Left lung (tissue), 10 donors: ENCODE measurements around the gene ULK4. TPM values are rescaled to one million over a fixed set of nuclear protein-coding genes. Genes with fewer than 3 reads are reported as not detected.
"Not testable (repeated sequence)": the region's sequence is repeated elsewhere in the genome, so short reads cannot be mapped to it uniquely, and the experiment has no call there.

Experiments
- ATAC-seq: fragments of 200-7000 bp; cut with Tn5 transposase; one replicate; pipeline ENCODE4 v1.9.1; 2020; ENCODE audit warnings: moderate library complexity
- DNase-seq, 4 donors: peaks; one replicate each; pipeline ENCODE4 v3.0.0-alpha.2; 2013 to 2020
- H3K27ac ChIP-seq, 2 donors: fragments of 200-600 bp; sonication (generic) in 1 of 2; one replicate each; pipeline versions ENCODE4 v1.5.0 to v1.8.0; 2020 to 2021
- H3K27me3 ChIP-seq, 2 donors: fragments of 200-600 bp; sonication (generic) in 1 of 2; one replicate each; pipeline versions ENCODE4 v1.5.0 to v1.8.0; 2020 to 2021
- H3K36me3 ChIP-seq, 2 donors: fragments of 200-600 bp; sonication (generic) in 1 of 2; one replicate each; pipeline versions ENCODE4 v1.5.0 to v1.8.0; 2020 to 2021
- H3K4me1 ChIP-seq, 2 donors: fragments of 200-600 bp; one replicate each; pipeline ENCODE4 v1.8.0; 2021
- H3K4me3 ChIP-seq, 2 donors: fragments of 200-600 bp; sonication (generic) in 1 of 2; one replicate each; pipeline versions ENCODE4 v1.5.0 to v1.8.0; 2020 to 2021; ENCODE audit warnings: mild to moderate bottlenecking in 1 of 2
- H3K9me3 ChIP-seq, 2 donors: fragments of 200-600 bp; sonication (generic) in 1 of 2; one replicate each; pipeline versions ENCODE4 v1.5.0 to v1.8.0; 2020 to 2021
- CTCF ChIP-seq, 2 donors: fragments of 200-600 bp; sonication (generic) in 1 of 2; IDR thresholded peaks; one replicate each; pipeline versions ENCODE4 v1.5.0 to v1.8.0; 2021; ENCODE audit warnings: antibody characterized with exemption in 2 of 2
- intact Hi-C, 2 donors: fragments of 100-400 bp; cut with DNase I; formaldehyde crosslinking; loops; one replicate each; pipeline versions ENCODE4 v1.11.2 to v1.14.2; 2022
- polyA plus RNA-seq, 6 donors: library from polyadenylated mRNA; unstranded; fragments of 120-200 nt; gene quantifications; one replicate each; pipeline ENCODE4 v1.2.1, GENCODE V29; 2013; ENCODE audit not compliant: insufficient read length in 6 of 6
- total RNA-seq, 2 donors: library from RNA; stranded (reverse); fragmentation: NEBNext Ultra II Directional; extraction: Animal tissue kit (Norgen Biotek cat#: 25700); gene quantifications; one replicate each; pipeline ENCODE4 v1.2.1, GENCODE V29; 2021
- donor health status: DM: no; HTN: yes; CAD: no.
- donor health status: DM: no; HTN: no; CAD: no.

ULK4 gene
- total and polyA plus RNA-seq, 8 donors = 3.9 to 12.1 (median 5.6) TPM

GRCh38 chr3:41565003-41565402 lies 396.9 kb downstream of the ULK4 start:
- Histone ChIP-seq H3K9me3 (no peaks in the 10 kb centered on the region), H3K27me3 (no peaks in the 10 kb centered on the region), H3K4me1 (no peaks in the 10 kb centered on the region), H3K36me3 (no peaks in the 10 kb centered on the region), H3K27ac (no peak overlapping the region), H3K4me3 (no peak overlapping the region)
- ATAC-seq (no peak), DNase-seq (no peak)
- intact Hi-C loops = no loop called here
- no peak for TF ChIP-seq CTCF (IDR thresholded peaks at IDR 0.05)

GRCh38 chr3:41556245-41556644 lies 405.7 kb downstream of the ULK4 start:
- H3K9me3 ChIP-seq, H3K4me1 ChIP-seq, H3K4me3 ChIP-seq, ATAC-seq, DNase-seq, H3K36me3 ChIP-seq, H3K27ac ChIP-seq, intact Hi-C loops, H3K27me3 ChIP-seq: not testable (repeated sequence)

- Histone ChIP-seq H3K4me1 (no peaks in the 10 kb centered on the region), H3K9me3 (no peaks in the 10 kb centered on the region), H3K36me3 (no peaks in the 10 kb centered on the region), H3K27ac (no peak overlapping the region), H3K27me3 (no peaks in the 10 kb centered on the region), H3K4me3 (no peak overlapping the region)
- DNase-seq (no peak), ATAC-seq (no peak)
- no peak for TF ChIP-seq CTCF (IDR thresholded peaks at IDR 0.05)
- intact Hi-C loops = no loop called here
Measured at GRCh38 chr3:41532976-41533375, 428.9 kb downstream of the ULK4 start.

- Histone ChIP-seq H3K4me3 (no peak overlapping the region), H3K27me3 (no peaks in the 10 kb centered on the region), H3K36me3 (no peaks in the 10 kb centered on the region), H3K4me1 (no peaks in the 10 kb centered on the region), H3K27ac (no peak overlapping the region), H3K9me3 (no peaks in the 10 kb centered on the region)
- TF ChIP-seq CTCF (IDR thresholded peaks at IDR 0.05) = no peak
- DNase-seq (no peak), ATAC-seq (no peak)
- intact Hi-C loops = no loop called here
Measured at GRCh38 chr3:41526995-41527573, 434.8 kb downstream of the ULK4 start.

- intact Hi-C loops = no loop called here
- no peaks in the 10 kb centered on the region for H3K36me3 ChIP-seq
- no peaks in the 10 kb centered on the region for H3K9me3 ChIP-seq
- no peak overlapping the region for H3K4me3 ChIP-seq
- DNase-seq (no peak), ATAC-seq (no peak)
- no peaks in the 10 kb centered on the region for H3K27me3 ChIP-seq
- H3K27ac ChIP-seq = no peak overlapping the region
- no peaks in the 10 kb centered on the region for H3K4me1 ChIP-seq
- TF ChIP-seq CTCF (IDR thresholded peaks at IDR 0.05) = no peak
Measured at GRCh38 chr3:41525303-41526064, 436.4 kb downstream of the ULK4 start.
